HG03378 (cell line): ENCODE measurements around the gene LONRF3.

Experiments used
- ATAC-seq: cut with Tn5 transposase; IDR thresholded peaks from one replicate; pipeline ENCODE4 v1.9.1; 2021; ENCODE audit warnings: mild to moderate bottlenecking, moderate library complexity; ENCODE audit not compliant: unreplicated experiment

Gene LONRF3

DNA sequence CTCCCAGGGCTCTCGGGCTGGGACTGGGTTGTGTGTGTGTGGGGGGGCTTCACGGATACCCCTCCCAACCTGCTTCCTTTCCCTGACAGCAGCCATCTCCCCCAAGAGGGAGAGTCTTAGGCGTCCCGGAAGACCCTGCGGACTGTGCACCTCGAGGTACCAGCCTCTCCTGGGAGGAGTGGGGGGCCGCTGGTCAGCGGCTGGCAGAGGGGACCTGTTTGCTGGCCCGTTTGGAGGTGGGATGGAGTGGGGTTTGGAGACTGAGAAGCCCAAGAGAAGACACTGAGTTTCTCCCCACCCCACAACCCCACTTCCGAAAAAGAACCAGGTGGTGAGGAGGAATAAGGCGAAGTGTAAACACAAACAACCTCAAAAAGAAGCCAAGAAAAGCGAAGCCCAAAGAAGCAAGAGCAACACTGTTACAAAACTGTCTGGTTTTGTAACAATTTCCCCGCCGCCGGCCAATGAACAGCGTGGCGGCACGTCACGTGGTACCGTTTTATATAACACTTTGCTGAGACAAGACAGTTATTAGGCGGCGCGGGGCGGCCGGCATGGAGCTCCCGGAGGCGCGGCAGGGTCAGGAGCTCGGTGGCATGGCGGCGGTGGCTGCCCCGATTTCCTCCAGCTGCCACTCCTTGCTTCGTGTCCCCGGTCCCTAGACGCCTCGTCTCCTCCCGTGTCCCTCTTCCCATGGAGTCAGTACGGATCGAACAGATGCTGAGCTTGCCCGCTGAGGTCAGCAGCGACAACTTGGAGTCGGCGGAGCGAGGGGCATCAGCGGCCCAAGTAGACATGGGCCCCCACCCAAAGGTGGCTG is at the start of gene LONRF3:
LONRF3 (plus strand) TSS at position 531 of the 820 bp plus-strand sequence; CDS start at position 694, 163 bp downstream.
- ATAC-seq = no peak

DNA sequence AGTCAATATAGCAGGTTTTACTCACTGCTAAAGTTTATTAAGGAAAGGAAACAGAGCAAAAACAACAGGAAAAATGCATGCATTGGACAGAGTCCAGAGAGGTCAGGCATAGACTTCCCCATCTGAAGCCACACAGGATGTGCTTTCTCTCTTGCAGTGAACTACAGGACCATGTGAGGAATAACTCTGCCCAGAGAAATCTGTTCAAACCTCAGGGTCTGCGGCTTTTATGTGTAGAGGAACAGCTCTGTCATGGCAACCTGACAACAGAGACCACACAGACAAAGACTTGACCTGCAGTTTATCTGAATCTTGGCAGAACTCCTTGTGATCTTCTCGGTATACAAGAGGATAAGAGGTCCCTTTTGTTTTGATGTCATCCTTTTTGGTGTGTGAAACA is 46.3 kb upstream of the LONRF3 start:
- no peak for ATAC-seq

DNA sequence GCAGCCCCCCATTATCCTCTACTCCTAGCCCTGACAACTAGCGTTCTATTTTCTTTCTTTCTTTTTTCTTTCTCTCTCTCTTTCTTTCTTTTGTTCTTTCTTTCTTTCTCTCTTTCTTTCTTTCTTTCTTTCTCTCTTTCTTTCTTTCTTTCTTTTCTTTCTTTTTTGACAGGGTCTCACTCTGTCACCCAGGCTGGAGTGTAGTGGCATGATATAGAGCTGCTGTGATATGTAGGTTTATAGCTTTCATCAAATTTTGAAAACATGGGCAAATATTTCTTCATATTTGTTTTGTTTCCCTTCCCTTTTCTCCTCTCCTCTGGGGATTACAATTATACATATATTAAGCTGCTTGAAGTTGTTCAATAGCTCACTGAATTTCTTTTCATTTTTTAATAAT is 39.1 kb upstream of the LONRF3 start:
- no peak for ATAC-seq

DNA sequence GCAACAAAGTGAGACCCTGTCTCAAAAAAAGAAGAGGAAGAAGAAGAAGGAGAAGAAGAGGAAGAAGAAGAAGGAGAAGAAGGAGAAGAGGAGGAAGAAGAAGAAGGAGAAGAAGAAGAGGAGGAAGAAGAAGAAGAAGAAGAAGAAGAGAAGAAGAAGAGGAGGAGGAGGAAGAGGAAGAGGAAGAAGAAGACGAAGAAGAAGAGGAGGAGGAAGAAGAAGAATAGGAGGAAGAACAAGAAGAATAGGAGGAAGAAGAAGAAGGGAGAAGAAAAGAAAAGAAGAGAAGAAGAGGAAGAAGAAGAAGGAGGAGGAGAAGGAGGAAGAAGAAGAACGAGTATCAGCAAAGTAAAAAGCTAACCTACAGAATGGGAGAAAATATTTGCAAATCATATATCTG is 33.3 kb upstream of the LONRF3 start:
- ATAC-seq = no peak

DNA sequence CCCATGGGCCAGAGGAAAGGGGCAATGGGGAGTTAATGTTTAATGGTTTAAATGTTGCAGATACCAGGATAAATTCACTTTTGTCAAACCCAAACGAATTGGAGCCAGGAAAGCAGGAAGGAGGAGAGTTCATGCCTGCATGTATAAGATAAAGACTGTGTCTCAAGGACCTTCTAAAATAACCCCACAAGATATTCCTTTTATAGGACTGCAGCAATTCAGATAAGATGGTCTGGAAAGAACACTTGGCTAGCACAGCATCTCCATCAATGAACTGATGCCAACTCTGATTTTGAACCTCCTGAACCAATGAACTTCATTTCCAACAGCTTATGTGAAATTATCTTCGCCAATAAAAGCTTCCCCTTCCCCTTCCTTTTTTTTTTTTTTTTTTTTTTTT is 31.3 kb upstream of the LONRF3 start:
- no peak for ATAC-seq

DNA sequence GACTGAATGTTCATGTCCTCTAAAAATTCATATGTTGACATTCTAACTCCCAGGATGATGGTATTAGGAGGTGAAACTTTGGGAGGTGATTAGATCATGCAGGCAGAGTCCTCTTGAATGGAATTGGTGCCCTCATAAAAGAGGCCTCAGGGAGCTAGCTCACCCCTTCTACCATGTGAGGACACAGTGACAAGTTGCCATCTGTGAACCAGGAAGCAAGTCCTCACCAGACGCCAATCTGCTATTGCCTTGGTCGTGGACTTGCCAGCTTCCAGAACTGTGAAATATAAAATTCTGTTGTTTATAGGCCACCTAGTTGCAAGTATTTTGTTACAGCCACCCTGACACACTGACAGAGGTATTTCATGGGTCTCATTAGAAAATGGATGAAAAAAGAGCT is 28.5 kb upstream of the LONRF3 start:
- ATAC-seq = no peak

DNA sequence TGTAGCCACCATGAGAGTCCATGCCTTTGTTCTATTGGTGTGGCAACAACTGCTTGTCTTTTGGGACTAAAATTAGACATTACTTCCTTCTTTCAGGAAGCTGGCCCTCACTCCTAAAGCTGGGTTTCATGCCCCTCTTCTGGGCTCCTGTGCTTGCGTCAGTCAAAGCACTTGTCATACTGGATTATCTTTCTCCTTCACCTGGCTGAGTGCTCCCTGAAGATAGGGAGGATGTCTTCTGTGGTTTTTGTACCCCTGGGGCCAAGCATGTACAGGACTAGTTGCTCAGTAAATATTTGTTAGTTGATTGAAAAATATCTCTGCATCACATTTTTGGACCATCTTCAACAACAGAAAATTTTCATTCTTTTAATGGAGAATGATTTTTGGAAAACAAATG is 26.1 kb upstream of the LONRF3 start:
- ATAC-seq = no peak

DNA sequence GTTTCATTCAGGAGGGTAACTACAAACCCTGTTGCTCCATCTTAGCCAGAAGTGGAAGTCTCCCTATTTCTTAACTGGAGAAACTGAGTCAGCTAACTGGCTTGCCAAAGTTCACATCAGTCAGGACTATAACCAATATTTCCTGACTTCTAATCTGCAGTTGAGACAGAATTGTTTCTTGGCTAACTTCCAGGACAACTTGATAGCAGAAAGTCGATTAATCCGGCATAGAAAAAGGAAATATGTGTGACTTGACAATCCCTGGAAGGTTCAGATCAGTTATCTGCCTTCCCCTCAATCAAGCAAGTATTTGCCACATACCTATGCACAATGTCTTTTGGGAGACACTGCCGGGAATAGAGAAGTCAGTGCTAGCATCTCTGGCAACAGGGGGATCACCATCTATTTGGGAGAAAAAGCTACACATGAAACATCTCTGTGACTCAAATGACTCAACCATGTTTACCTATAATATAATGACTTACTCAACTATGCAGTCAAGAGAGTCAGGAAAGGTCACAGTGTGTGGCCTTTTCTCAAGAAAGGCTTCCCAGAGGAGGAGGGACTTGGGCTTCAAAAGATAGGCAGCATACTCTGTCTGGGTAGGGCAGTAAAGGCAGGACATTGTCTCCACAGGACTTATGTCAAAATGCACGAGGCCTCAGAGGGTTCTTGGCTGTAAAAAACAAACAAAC is 12.4 kb upstream of the LONRF3 start:
- ATAC-seq = no peak

DNA sequence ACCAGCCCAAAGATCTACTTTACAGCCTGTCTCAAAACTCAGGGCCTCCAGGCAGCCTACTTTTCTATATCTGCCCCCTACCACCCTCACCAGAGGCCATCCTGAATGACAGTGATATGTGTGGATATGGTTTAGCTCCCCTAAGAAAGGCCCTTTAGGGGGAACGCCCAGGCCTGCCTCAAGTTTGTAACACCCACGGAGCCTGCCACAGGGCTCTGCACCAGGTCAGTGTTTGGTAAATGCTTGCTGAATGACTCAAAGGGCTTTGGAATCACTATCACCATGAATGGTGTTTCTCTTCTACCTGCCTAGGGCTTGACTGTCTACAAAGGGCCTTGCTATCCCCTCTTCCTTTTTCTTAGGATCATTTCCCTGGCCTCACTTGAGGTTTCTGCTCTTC is 11.3 kb upstream of the LONRF3 start:
- ATAC-seq = no peak

DNA sequence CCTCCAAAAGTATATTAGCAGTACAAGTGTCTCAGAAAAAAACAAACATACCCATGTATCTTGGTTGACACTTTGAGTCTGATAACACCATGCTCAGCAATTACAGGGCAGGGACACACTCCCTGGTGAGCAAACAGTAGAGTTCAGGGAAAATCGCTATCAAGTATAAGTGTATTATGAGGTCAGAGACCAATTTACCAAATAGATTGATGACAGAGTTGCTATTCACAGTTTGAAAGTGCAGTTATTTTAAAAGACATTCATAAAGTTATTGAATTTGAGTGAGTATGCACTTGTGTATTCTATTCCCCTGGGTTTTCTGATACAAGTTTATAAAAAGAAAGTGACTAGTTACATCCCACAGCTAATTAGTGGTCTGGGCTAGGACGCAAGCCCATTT is 10.2 kb upstream of the LONRF3 start:
- no peak for ATAC-seq

DNA sequence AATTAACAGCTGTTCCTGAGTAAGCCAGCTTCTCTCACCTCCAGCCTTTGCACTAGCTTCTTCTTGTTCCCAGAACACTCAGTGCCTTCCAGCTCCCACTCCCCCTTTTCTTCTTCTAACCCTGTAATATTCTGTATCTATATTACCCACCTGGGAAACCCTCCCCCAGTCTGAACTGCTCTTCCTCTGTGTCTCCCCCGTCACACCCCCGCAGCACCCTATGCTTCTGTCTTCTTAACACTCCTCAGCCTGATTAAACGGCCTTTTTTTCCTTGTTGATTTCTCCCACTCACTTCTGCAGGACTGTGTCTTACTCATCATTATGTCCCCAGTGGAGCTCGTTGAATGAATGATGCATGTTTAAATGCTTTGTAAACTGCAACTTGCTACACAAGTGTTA is 9.0 kb upstream of the LONRF3 start:
- no peak for ATAC-seq

DNA sequence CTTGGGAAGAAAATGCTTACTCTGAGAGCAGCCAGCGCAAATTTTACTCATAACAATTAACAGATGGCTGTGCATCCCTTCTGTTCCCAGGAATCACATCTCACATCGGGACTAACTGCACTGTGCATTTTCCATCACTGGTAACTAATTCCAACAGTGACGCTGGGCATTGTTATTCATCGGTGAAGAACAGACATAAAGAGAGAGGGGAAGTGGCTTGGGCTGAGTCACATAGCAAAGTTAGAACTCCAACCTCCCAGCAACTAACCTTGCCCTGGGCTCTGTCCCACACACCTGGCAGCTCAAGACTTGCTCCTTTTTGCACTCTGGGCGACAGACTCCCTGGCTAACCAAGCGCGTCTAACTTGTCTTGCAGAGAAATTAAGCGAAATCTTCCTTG is 6.4 kb upstream of the LONRF3 start:
- ATAC-seq = no peak

DNA sequence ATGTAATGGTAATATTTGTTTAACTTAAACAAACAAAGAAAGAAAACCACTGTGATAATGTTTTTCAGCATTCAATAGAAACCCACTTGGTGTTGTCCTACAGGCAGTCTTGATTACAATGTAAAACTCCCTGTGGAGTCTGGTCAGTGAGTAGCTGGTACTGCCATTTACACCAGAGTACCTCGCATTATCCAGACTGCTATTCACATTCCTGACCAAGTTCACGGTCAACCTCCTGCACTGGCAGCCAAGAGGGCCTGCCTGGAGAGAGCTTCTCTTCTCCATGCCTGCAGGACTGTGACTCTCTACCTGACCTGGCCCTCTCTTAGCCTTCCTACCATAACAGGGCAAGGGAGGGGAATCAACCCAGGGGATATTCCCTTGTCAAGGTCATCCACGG is 2.9 kb upstream of the LONRF3 start:
- ATAC-seq = no peak

DNA sequence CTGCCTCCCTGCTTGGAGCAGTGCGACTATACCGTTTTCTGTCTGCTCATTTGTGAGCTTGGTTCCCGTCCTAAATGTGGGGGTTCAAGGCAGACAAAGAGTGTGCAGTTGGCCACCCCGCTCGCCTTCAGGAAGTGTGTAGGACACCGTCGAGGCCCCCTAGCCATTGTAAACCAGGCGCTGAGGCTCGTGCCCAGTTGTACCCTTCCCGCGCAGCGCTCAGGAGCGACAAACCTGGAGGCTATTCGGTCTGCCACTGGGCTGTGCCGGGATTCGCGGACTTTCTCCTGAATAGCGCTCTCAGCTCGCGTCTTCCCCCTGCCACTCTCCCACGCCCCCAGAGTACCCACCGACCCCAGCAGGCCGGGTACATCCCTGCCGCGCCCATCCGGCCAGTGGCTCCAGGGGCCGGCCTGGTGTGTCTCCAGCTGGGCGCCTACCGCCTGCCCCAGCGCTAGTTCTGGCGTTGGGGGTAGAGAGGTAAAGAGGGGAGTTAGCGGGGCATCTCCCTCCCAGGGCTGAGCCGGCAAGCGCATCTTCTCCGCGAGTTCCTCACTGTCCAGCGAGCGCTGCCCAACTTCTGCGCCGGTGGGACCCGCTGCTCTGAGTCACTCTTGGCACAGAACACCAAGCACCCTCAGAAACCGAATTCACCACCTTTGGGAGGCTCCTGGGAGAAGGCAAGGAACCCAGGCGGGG is 880 bp upstream of the LONRF3 start:
- no peak for ATAC-seq

DNA sequence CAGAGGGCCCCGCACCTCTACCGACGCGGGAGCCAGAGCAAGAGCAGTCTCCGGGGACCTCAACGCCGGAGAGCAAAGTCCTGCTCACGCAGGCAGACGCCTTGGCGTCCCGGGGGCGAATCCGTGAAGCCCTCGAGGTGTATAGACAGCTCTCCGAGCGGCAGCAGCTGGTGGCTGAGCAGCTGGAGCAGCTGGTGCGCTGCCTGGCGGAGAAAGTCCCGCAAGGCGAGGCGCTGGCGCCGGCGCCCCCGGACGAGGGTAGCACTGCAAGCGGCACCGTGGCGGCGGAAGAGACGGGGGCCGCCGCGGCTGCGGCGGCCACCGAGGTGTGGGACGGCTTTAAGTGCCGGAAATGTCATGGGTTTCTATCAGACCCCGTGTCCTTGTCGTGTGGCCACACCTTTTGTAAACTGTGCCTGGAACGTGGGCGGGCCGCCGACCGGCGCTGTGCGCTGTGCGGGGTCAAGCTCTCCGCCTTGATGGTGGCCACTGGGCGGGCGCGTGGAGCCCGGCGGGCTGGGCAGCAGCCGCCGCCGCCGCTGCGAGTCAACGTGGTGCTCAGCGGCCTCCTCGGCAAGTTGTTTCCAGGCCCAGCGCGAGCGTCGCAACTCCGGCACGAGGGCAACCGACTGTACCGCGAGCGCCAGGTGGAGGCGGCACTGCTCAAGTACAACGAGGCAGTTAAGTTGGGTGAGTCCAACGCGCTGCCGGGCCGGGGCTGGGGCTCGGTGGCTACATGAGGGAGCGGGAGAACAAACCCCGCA is 672 bp downstream of the LONRF3 start:
- no peak for ATAC-seq

DNA sequence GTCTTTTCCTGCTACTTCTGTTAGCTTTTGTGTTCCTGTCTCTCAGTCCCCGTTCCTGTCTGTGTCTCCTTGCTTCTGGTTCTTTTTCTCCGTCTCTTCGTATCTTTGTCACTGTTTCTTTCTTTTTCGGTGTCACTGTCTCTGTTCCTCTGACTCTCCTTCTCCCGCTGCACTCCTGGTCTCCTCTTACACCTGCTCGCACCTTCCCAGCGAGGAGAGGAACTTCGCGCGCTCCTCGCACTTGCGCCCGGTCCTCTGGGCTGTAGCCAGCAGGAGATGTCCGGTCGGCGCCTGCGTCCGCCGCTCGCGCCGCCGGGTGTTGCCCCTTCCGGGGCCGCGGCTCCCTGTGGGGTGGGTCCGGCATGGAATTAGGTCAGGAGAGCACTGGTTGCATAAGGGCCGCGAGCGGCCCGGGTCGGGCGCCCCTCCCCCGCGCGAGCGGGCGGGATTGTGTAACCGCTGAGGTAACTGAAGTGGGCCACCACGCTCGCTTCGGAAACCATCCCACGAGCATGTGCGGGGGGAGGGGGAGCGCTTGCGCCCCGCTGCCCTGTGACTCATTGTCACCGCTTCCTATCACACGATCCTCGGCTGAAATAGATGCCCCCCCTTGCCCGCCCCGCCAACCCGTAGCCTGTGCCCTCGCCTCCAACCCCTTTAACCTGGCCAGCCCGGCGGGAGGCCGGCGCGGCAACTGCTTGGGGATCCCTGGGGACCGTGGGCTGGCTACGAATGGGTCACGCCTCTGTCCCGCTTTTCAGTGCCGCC is 1.6 kb downstream of the LONRF3 start:
- no peak for ATAC-seq

DNA sequence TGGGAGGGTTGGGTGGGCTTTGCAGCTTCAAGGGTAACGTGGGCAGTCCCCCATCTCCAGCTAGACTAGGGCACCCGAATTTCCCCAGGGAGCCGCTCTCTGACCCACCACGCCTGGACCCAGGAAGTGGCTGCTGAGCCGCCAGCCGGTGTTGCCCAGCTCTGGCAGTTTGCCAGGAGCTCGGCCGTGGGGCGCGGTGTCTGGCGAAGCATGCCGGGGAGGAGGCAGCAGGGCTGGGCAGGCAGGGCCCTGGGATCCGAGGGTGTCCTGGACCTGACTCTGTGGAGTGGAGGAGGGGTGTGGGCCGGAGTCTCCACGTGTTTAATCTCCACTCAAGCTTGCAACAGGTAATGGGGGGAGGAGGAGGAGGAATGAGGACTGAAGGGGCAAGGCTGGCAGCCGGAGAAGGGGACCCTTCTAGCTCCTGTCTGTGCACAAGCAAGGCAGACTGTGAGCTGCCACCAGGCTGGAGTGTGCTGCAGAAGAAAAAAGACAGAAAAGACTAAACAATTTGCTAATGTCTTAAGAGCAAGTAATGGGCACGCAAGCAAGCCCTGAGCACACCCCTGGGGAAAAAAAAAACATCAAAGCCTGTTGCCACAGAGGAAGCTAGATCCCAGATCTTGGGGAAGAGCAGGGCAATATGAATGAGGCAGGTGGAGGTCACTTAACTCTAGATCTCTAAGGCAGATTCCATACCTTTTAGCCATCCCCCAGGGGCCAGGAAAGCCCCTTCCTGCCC is 2.4 kb downstream of the LONRF3 start:
- ATAC-seq = no peak

DNA sequence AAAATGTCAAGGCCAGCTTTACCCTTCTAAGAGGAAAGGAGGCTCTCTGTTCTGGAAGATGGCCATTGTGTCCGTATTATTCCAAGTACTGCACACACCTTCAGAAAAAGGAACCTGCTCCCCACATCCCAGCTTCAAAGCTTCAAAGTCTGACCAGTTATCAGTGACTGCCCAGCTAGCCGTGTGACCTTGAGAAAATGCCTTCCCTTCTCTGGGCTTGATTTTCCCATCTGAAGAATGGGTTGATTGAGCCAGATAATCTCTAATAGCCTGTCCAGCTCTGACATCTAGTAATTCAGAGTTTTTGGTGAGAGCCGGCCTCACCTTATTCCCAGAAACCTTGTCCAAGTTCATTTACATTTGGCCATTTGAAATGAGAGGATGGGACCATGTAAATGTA is 3.0 kb downstream of the LONRF3 start:
- no peak for ATAC-seq

DNA sequence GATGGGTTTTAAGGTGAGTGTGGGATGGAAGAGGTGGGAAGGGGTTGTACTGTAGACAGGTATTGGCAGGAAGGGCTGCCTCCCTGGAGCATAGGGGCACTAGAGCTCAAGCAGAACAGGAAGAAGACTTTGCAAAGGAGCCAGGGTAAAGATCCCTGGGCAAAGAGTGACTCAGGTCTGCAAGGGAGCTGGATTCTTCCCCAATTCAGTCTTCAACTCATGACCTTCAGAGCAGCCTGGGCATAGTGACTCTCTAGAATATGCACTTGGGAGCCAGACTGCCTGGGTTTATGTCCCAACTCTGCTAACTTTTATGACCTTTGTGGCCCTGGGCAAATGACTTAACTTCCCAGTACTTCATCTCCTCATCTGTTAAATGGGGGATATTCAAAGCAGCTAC is 4.0 kb downstream of the LONRF3 start:
- no peak for ATAC-seq

DNA sequence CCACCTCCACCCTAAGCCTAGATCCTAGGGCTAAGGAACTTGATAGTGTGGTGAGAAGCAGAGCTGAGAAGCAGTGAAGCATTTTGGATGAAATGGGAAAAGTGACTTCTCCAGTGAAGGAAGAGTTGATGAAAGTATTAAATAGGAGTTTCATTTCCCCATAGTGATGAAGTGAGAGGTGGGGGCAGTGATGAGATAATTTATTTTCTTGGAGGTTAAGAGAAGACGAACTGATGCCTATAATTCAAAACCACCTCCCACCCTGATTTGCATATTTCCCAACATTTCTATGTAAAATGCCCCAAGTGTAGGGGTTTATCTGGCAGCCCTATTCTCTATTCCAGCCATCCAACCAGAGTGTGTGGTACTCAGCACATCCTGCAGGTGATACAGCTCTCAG is 6.3 kb downstream of the LONRF3 start:
- no peak for ATAC-seq
